AG10803 (cell line): ENCODE data around the gene SPATA32.
A peak's percentile ranks its signal among the peaks of the same experiment; 100 is the strongest.
"Not testable (repeated sequence)": the region's sequence is repeated elsewhere in the genome, so short reads cannot be mapped to it uniquely, and the experiment has no call there.

Experiments used
- DNase-seq: peaks from one replicate; pipeline ENCODE4 v3.0.0; 2010; ENCODE audit warnings: low read depth
- H3K4me3 ChIP-seq: 2 replicates; pipeline ENCODE4 v1.5.1; 2011; ENCODE audit warnings: mild to moderate bottlenecking, low read length, control low read depth
- CTCF ChIP-seq: conservative IDR thresholded peaks from 2 replicates; pipeline ENCODE4 v1.5.1; 2011; ENCODE audit warnings: mild to moderate bottlenecking, low read length, control low read depth, inconsistent platforms

The SPATA32 gene

GRCh38 chr17:45253879-45254278, 8.0 kb downstream of the SPATA32 start:
- DNase-seq = no peak
- TF ChIP-seq CTCF = no peak
- no peak overlapping the region for H3K4me3 ChIP-seq

GRCh38 chr17:45253237-45253636, 8.7 kb downstream of the SPATA32 start:
- DNase-seq, H3K4me3 ChIP-seq: not testable (repeated sequence)

- no peak for TF ChIP-seq CTCF
- no peak overlapping the region for H3K4me3 ChIP-seq
- DNase-seq = no peak
These were observed 10.0 kb downstream of the SPATA32 start for GRCh38 chr17:45251931-45252330.

GRCh38 chr17:45248132-45248957, 13.5 kb downstream of the SPATA32 start:
- no peak for TF ChIP-seq CTCF
- no peak for DNase-seq
- no peak overlapping the region for H3K4me3 ChIP-seq

- TF ChIP-seq CTCF = no peak
- peak; percentile 38 for DNase-seq
- peak overlapping the region; percentile 52 for H3K4me3 ChIP-seq
These were observed 14.3 kb downstream of the SPATA32 start for GRCh38 chr17:45247429-45248131.

- TF ChIP-seq CTCF = peak; percentile 39
- H3K4me3 ChIP-seq = peak overlapping the region; percentile 52
- no peak for DNase-seq
These were observed 14.9 kb downstream of the SPATA32 start for GRCh38 chr17:45246861-45247428.

GRCh38 chr17:45246338-45246737, 15.6 kb downstream of the SPATA32 start:
- H3K4me3 ChIP-seq = no peak overlapping the region
- no peak for DNase-seq
- no peak for TF ChIP-seq CTCF
